Panc1 (cell line): ENCODE data around the gene LYZL1. TPM values are rescaled to one million over a fixed set of nuclear protein-coding genes. Genes with fewer than 3 reads are reported as not detected.

ENCODE experiments used
- ATAC-seq: fragments of 200-7000 bp; cut with Tn5 transposase; 2 replicates; pipeline ENCODE4 v1.9.1; 2020; ENCODE audit warnings: mild to moderate bottlenecking, moderate library complexity
- BruUV-seq: library from RNA; stranded (reverse); fragments of 400-500 nt; replicated peaks from 2 replicates; lab custom pipeline; 2021; lab: Mats Ljungman, UMichigan
- CTCF ChIA-PET: fragments of 300-600 bp; sonication (Branson Sonifier 250); formaldehyde crosslinking; loops from one replicate; lab custom pipeline; 2022; ENCODE audit warnings: antibody characterized with exemption; lab: Charles Lee
- POLR2A ChIA-PET: fragments of 300-600 bp; sonication (Branson Sonifier 250); formaldehyde crosslinking; loops from one replicate; lab custom pipeline; 2022; ENCODE audit warnings: antibody characterized with exemption; lab: Charles Lee
- DNase-seq: peaks from one replicate; pipeline ENCODE4 v3.0.0-alpha.2; 2010; ENCODE audit warnings: low read depth, low spot score
- H3K27ac ChIP-seq: 2 replicates; pipeline ENCODE4 v1.5.1; 2011; ENCODE audit warnings: mild to moderate bottlenecking, low read length, inconsistent platforms
- H3K27me3 ChIP-seq: fragments of 200-500 bp; sonication (Bioruptor generic); 2 replicates; pipeline ENCODE4 v1.6.0; 2014; ENCODE audit warnings: low read length, inconsistent platforms; ENCODE audit not compliant: control insufficient read depth, insufficient read depth
- H3K36me3 ChIP-seq: fragments of 200-500 bp; sonication (Bioruptor generic); 2 replicates; pipeline ENCODE4 v1.5.1; 2014; ENCODE audit warnings: inconsistent platforms, mild to moderate bottlenecking, low read length, moderate library complexity; ENCODE audit not compliant: control insufficient read depth, insufficient read depth
- H3K4me1 ChIP-seq: 2 replicates; pipeline ENCODE4 v1.5.1; 2011; ENCODE audit warnings: inconsistent platforms, mild to moderate bottlenecking, low read length, moderate library complexity; ENCODE audit not compliant: control insufficient read depth, insufficient read depth
- H3K4me3 ChIP-seq, 2 experiments: 2 replicates each; pipeline ENCODE4 v1.5.1; 2011 to 2012; ENCODE audit warnings: low read depth in 2 of 2, low read length in 2 of 2, mild to moderate bottlenecking in 2 of 2, inconsistent platforms in 1 of 2, moderate library complexity in 1 of 2
- H3K9me3 ChIP-seq: fragments of 200-500 bp; sonication (Bioruptor generic); 2 replicates; pipeline ENCODE4 v1.5.1; 2014; ENCODE audit warnings: low read depth, mild to moderate bottlenecking, inconsistent platforms, low read length, moderate library complexity; ENCODE audit not compliant: control insufficient read depth, insufficient read depth
- POLR2AphosphoS5 ChIP-seq: IDR thresholded peaks from 2 replicates; pipeline ENCODE4 v1.6.1; 2012; ENCODE audit warnings: mild to moderate bottlenecking, low read depth, low read length, moderate library complexity
- SIN3A ChIP-seq: IDR thresholded peaks from 2 replicates; pipeline ENCODE4 v1.6.1; 2012; ENCODE audit warnings: low read depth, mild to moderate bottlenecking, low read length, moderate library complexity, borderline replicate concordance; ENCODE audit not compliant: insufficient read depth
- TCF7L2 ChIP-seq: IDR thresholded peaks from 2 replicates; pipeline ENCODE4 v1.6.1; 2011; ENCODE audit warnings: mild to moderate bottlenecking, low read depth, low read length, inconsistent platforms
- in situ Hi-C: cut with HindIII; loops from 2 replicates; pipeline ENCODE4 v1.10.0; 2016; ENCODE audit warnings: low sequenced_read_pairs, low pct_unique_long_range_greater_than_20kb
- intact Hi-C: fragments of 100-400 bp; cut with micrococcal nuclease; formaldehyde crosslinking; loops from one replicate; pipeline ENCODE4 v1.10.0; 2022; ENCODE audit not compliant: unreplicated experiment
- total RNA-seq: library from RNA; stranded (reverse); gene quantifications from one replicate; pipeline ENCODE4 v1.2.1, GENCODE V29; 2021; ENCODE audit not compliant: unreplicated experiment
- TF ChIP-seq, protein P1 (sequence below), 2 experiments: IDR thresholded peaks; 2 replicates each; pipeline ENCODE4 v1.6.1; 2011 to 2012; ENCODE audit warnings: low read depth in 2 of 2, control low read depth in 1 of 2, low read length in 1 of 2, mild to moderate bottlenecking in 1 of 2, moderate library complexity in 1 of 2; ENCODE audit not compliant: insufficient read depth in 1 of 2
- TF ChIP-seq, protein P2 (sequence below): fragments of 450-650 bp; IDR thresholded peaks from 2 replicates; pipeline ENCODE4 v1.5.1; 2017; ENCODE audit warnings: mild to moderate bottlenecking

The LYZL1 gene
- total RNA-seq, 1 experiment from 2014 or later = not detected

DNA sequence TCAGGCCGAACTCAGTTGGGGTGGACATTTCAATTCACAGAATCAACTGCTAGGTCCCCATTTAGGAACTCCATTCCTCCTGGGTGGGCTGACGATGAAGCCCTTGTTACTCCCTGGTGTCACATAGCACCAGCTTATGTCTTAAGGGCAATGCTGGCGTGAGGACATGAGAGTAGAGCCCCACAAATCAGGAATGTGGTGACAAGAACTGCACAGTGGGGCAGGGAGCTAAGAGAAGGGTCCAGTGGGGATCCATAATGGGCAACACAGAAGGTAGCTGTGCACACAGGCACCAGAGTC, 57.0 kb downstream of the LYZL1 start:
- in situ Hi-C loops (no loop called here), intact Hi-C loops (no loop called here)
- no peaks in the 10 kb centered on the region for H3K27me3 ChIP-seq
- CTCF ChIA-PET = no interaction called here
- no peaks in the 10 kb centered on the region for H3K9me3 ChIP-seq
- BruUV-seq = no TSS peak
- ATAC-seq (no peak), DNase-seq (no peak)
- no peaks in the 10 kb centered on the region for H3K36me3 ChIP-seq
- H3K27ac ChIP-seq = no peak overlapping the region
- H3K4me1 ChIP-seq = no peaks in the 10 kb centered on the region
- POLR2A ChIA-PET = no interaction called here
- H3K4me3 ChIP-seq = no peak overlapping the region
- TF ChIP-seq SIN3A (no peak), TCF7L2 (no peak), POLR2AphosphoS5 (no peak)
- TF ChIP-seq, protein P1, sequence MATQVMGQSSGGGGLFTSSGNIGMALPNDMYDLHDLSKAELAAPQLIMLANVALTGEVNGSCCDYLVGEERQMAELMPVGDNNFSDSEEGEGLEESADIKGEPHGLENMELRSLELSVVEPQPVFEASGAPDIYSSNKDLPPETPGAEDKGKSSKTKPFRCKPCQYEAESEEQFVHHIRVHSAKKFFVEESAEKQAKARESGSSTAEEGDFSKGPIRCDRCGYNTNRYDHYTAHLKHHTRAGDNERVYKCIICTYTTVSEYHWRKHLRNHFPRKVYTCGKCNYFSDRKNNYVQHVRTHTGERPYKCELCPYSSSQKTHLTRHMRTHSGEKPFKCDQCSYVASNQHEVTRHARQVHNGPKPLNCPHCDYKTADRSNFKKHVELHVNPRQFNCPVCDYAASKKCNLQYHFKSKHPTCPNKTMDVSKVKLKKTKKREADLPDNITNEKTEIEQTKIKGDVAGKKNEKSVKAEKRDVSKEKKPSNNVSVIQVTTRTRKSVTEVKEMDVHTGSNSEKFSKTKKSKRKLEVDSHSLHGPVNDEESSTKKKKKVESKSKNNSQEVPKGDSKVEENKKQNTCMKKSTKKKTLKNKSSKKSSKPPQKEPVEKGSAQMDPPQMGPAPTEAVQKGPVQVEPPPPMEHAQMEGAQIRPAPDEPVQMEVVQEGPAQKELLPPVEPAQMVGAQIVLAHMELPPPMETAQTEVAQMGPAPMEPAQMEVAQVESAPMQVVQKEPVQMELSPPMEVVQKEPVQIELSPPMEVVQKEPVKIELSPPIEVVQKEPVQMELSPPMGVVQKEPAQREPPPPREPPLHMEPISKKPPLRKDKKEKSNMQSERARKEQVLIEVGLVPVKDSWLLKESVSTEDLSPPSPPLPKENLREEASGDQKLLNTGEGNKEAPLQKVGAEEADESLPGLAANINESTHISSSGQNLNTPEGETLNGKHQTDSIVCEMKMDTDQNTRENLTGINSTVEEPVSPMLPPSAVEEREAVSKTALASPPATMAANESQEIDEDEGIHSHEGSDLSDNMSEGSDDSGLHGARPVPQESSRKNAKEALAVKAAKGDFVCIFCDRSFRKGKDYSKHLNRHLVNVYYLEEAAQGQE (IDR thresholded peaks at IDR 0.05; ENCODE audit: insufficient read depth in 1 of 2, low read depth in 2 of 2, low read length in 1 of 2) = no peak
- TF ChIP-seq, protein P2, sequence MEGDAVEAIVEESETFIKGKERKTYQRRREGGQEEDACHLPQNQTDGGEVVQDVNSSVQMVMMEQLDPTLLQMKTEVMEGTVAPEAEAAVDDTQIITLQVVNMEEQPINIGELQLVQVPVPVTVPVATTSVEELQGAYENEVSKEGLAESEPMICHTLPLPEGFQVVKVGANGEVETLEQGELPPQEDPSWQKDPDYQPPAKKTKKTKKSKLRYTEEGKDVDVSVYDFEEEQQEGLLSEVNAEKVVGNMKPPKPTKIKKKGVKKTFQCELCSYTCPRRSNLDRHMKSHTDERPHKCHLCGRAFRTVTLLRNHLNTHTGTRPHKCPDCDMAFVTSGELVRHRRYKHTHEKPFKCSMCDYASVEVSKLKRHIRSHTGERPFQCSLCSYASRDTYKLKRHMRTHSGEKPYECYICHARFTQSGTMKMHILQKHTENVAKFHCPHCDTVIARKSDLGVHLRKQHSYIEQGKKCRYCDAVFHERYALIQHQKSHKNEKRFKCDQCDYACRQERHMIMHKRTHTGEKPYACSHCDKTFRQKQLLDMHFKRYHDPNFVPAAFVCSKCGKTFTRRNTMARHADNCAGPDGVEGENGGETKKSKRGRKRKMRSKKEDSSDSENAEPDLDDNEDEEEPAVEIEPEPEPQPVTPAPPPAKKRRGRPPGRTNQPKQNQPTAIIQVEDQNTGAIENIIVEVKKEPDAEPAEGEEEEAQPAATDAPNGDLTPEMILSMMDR = no peak

DNA sequence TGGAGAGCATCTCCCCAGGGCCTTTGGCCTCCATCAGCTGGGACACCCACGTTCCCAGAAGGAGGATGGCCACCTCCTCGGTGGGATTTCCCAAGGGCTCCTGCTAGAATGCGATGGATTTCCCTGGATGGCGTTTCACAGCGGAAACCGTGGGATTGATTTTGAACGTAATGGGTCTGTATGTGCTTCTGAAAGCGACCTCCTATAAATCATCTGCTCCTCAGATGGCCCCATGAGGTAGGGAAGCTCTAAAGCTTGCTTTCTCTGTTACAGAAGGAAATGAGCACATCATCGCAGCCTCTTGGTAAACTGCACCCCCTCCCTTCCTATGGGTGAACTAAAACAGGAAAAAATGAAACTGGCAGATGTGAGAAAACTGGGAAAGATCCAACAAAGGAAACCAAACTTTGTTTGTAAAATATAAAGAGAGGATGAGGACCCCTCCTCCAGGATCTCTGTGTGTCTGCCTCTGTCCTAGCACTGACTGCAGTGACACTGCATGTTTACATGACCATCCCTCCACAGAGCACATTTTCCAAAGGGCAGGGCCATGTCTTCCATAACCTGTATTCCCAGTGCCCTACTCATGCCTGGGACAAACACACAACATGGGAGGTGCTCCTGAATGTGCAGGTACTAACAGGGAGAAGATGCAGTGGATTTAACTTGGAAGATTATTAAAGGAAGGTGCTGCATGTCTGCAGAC, 57.6 kb downstream of the LYZL1 start:
- in situ Hi-C loops (no loop called here), intact Hi-C loops (no loop called here)
- no peak for ATAC-seq
- no peaks in the 10 kb centered on the region for H3K36me3 ChIP-seq
- no peaks in the 10 kb centered on the region for H3K4me1 ChIP-seq
- no peaks in the 10 kb centered on the region for H3K9me3 ChIP-seq
- TF ChIP-seq, protein P1 (IDR thresholded peaks at IDR 0.05; ENCODE audit: insufficient read depth in 1 of 2, low read depth in 2 of 2, low read length in 1 of 2) = no peak
- TF ChIP-seq POLR2AphosphoS5 (no peak), SIN3A (no peak), TCF7L2 (no peak)
- TF ChIP-seq, protein P2 = no peak
- DNase-seq = no peak
- H3K27ac ChIP-seq = no peak overlapping the region
- ChIA-PET POLR2A (no interaction called here), CTCF (no interaction called here)
- H3K27me3 ChIP-seq = no peaks in the 10 kb centered on the region
- no TSS peak for BruUV-seq
- no peak overlapping the region for H3K4me3 ChIP-seq
